DND-41 (cell line): ENCODE measurements around the gene THOP1.

Source experiments
- ATAC-seq: fragments of 200-7000 bp; cut with Tn5 transposase; 3 replicates; pipeline ENCODE4 v1.9.1; 2021; ENCODE audit warnings: low read depth; ENCODE audit not compliant: insufficient read depth
- DNase-seq: peaks from one replicate; pipeline ENCODE4 v3.0.0-alpha.2; 2020
- H2AFZ ChIP-seq: 2 replicates; pipeline ENCODE4 v1.6.0; 2012; ENCODE audit warnings: low read depth, low read length
- H3K27ac ChIP-seq: 2 replicates; pipeline ENCODE4 v1.5.1; 2012; ENCODE audit warnings: low read length, inconsistent platforms
- H3K27me3 ChIP-seq: fragments of 200-600 bp; sonication (generic); 2 replicates; pipeline ENCODE4 v1.6.0; 2012; ENCODE audit warnings: low read length, mild to moderate bottlenecking, inconsistent platforms; ENCODE audit not compliant: insufficient read depth, poor library complexity
- H3K36me3 ChIP-seq: 2 replicates; pipeline ENCODE4 v1.5.1; 2012; ENCODE audit warnings: low read length, inconsistent platforms; ENCODE audit not compliant: insufficient read depth
- H3K4me1 ChIP-seq: 2 replicates; pipeline ENCODE4 v1.5.1; 2012; ENCODE audit warnings: mild to moderate bottlenecking, low read length; ENCODE audit not compliant: insufficient read depth
- H3K4me2 ChIP-seq: 2 replicates; pipeline ENCODE4 v1.6.0; 2012; ENCODE audit warnings: mild to moderate bottlenecking, moderate library complexity, low read length, inconsistent platforms; ENCODE audit not compliant: insufficient read depth
- H3K4me3 ChIP-seq, 2 experiments: fragments of 200-600 bp in 1 of 2; shearing (Covaris generic) in 1 of 2; 2 replicates each; pipeline ENCODE4 v1.5.1; 2012 to 2016; ENCODE audit warnings: inconsistent platforms in 2 of 2, low read length in 2 of 2, mild to moderate bottlenecking in 2 of 2, low read depth in 1 of 2, moderate library complexity in 1 of 2
- H3K79me2 ChIP-seq: 2 replicates; pipeline ENCODE4 v1.6.0; 2012; ENCODE audit warnings: low read length, inconsistent platforms; ENCODE audit not compliant: insufficient read depth
- H3K9ac ChIP-seq: 2 replicates; pipeline ENCODE4 v1.6.0; 2012; ENCODE audit warnings: low read depth, mild to moderate bottlenecking, inconsistent platforms, low read length, moderate library complexity
- H3K9me3 ChIP-seq: 2 replicates; pipeline ENCODE4 v1.5.1; 2012; ENCODE audit warnings: low read length, moderate library complexity, mild to moderate bottlenecking, inconsistent platforms; ENCODE audit not compliant: insufficient read depth, severe bottlenecking
- H4K20me1 ChIP-seq: 2 replicates; pipeline ENCODE4 v1.6.0; 2012; ENCODE audit warnings: low read length; ENCODE audit not compliant: insufficient read depth
- CTCF ChIP-seq: IDR thresholded peaks from 2 replicates; pipeline ENCODE4 v1.5.1; 2012; ENCODE audit warnings: borderline replicate concordance, low read length, moderate library complexity, mild to moderate bottlenecking; ENCODE audit not compliant: poor library complexity, severe bottlenecking; ENCODE audit errors: extremely low read depth
- EZH2 ChIP-seq: IDR thresholded peaks from 3 replicates; pipeline ENCODE4 v1.6.1; 2012; ENCODE audit warnings: borderline replicate concordance, low read depth, mild to moderate bottlenecking, moderate library complexity, low read length, inconsistent platforms; ENCODE audit not compliant: severe bottlenecking

THOP1 gene

GRCh38 chr19:2834294-2834871 lies 49.1 kb downstream of the THOP1 start:
- ATAC-seq (no peak), DNase-seq (no peak)
- no peaks in the 10 kb centered on the region for H4K20me1 ChIP-seq
- no peaks in the 10 kb centered on the region for H3K4me1 ChIP-seq
- H3K9ac ChIP-seq = no peak overlapping the region
- TF ChIP-seq CTCF (no peak), EZH2 (no peak)
- H3K36me3 ChIP-seq = peaks cover 30% of the 10 kb centered on the region
- 0 out of 4 replicates have a peak overlapping the region, but pooled peaks of 1 of the 2 experiments have one; percentile 10 for H3K4me3 ChIP-seq
- H3K27me3 ChIP-seq = no peaks in the 10 kb centered on the region
- H3K79me2 ChIP-seq = no peaks in the 10 kb centered on the region
- H3K4me2 ChIP-seq = no peak overlapping the region
- H3K27ac ChIP-seq = no peak overlapping the region
- H2AFZ ChIP-seq = no peak overlapping the region
- peaks cover 46% of the 10 kb centered on the region for H3K9me3 ChIP-seq

GRCh38 chr19:2837430-2837829 lies 52.1 kb downstream of the THOP1 start:
- peaks cover 15% of the 10 kb centered on the region for H3K4me1 ChIP-seq
- H3K36me3 ChIP-seq = peaks cover 26% of the 10 kb centered on the region
- H3K9me3 ChIP-seq = peaks cover 41% of the 10 kb centered on the region
- TF ChIP-seq CTCF = no peak
- no peak for TF ChIP-seq EZH2
- no peak for ATAC-seq
- H3K4me2 ChIP-seq = no peak overlapping the region
- peaks cover 9% of the 10 kb centered on the region for H3K79me2 ChIP-seq
- H2AFZ ChIP-seq = no peak overlapping the region
- no peak for DNase-seq
- no peaks in the 10 kb centered on the region for H3K27me3 ChIP-seq
- peaks cover 7% of the 10 kb centered on the region for H4K20me1 ChIP-seq
- no peak overlapping the region for H3K9ac ChIP-seq
- H3K4me3 ChIP-seq = no peak overlapping the region
- no peak overlapping the region for H3K27ac ChIP-seq

- peak; percentile 98 for ATAC-seq
- Histone ChIP-seq H3K4me3 (peak within 1 kb of the TSS; percentile 86 to 100), H4K20me1 (peaks cover 11% of the 10 kb centered on the region), H2AFZ (peak within 1 kb of the TSS; percentile 95), H3K27me3 (no peaks in the 10 kb centered on the region), H3K4me1 (peaks cover 29% of the 10 kb centered on the region), H3K9me3 (peaks cover 8% of the 10 kb centered on the region), H3K4me2 (peak within 1 kb of the TSS; percentile 96), H3K27ac (peak within 1 kb of the TSS; percentile 98), H3K36me3 (peaks cover 9% of the 10 kb centered on the region), H3K9ac (peak within 1 kb of the TSS; percentile 100), H3K79me2 (peaks cover 45% of the 10 kb centered on the region)
- TF ChIP-seq CTCF (peak; percentile 65), EZH2 (no peak)
- peak; percentile 99 for DNase-seq
These were observed 55.8 kb downstream of the THOP1 start, which contains the start of gene ZNF555 for GRCh38 chr19:2840794-2841791. TSS of gene ZNF555 (plus strand) at chr19:2841475. CDS start at chr19:2841573, 98 bp downstream.
